GM15510 (cell line): Measurements from ENCODE around the gene TRABD2B.

Experiments used
- POLR2A ChIP-seq: IDR thresholded peaks from 3 replicates; pipeline ENCODE4 v1.6.1; 2011; ENCODE audit warnings: borderline replicate concordance; ENCODE audit not compliant: insufficient read length; ENCODE audit errors: extremely low read depth

The TRABD2B gene

DNA sequence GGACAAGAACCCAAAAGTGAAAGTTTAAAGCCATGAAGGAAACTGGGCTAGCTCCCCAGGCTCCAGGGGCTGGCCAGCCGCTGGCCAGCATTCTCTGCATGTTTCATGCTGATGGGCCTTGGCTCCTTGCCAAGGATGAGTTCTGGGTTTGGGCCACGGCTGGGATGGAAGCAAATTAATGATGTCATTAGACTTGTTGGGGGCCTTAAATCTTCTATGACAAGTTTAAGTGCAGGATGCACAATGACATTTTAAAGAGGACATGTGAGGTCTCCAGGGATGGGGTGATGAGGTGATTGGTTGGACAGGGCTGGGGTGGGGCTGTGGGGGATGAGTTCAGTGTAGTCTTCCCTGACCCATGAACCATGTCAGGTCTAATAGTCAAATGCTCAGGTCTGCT is 199.6 kb downstream of the TRABD2B start:
- no peak for TF ChIP-seq POLR2A

DNA sequence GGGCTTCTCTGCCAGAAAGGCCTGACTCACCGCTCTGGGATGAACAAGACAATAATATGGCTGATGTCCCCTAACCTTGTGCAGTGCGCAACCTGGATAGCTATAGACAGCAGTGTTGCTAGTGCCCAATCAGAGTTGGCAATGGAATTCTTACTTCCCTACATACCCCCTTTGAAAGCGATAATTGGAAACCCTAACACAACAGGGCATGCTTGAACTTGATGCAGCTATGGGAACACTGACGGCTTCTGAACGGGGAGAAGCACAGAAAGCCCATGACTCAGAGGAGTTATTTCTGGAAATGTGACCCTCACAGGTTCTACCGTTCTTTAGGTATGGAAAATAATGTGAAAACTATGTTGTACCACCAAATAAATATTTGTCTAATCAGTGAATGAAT is 200.6 kb downstream of the TRABD2B start:
- TF ChIP-seq POLR2A, result no peak

DNA sequence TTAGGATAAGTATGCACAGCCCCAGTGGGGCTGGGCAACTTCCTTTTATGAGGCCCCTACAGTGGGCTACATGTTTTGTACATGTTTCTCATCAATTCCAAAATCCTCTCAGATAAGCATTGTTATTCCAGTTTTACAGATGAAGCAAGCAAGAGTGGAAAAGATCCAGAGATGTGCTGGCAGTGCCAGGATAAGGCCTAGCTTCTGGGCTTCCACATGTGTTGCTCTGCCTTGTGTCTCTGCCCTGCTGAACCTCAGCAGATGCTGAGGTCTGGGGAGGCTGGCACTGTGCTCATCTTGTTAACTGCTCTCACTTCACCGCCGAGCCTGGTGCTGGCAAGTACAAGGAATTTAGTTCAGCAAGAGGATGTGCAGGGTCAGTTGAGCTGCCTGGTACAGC is 202.1 kb downstream of the TRABD2B start:
- TF ChIP-seq POLR2A, result no peak

DNA sequence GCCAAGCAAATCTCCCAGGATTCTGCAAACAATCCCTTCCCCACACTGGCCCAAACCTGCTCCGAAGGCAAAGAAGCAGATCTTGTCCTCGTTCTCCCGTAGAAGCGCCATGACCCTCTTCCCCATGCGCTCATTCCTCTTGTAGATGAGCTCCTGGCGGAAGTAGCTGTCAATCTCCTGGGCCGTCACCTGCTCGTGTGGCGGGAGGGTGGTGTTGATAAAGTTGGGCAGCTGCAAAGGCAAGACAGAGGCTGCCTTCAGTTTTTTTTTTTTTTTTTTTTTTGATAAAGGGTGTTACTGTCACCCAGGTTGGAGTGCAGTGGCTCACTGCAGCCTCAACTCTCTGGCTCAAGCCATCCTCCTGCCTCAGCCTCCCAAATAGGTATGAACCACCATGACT is 202.7 kb downstream of the TRABD2B start:
- no peak for TF ChIP-seq POLR2A

DNA sequence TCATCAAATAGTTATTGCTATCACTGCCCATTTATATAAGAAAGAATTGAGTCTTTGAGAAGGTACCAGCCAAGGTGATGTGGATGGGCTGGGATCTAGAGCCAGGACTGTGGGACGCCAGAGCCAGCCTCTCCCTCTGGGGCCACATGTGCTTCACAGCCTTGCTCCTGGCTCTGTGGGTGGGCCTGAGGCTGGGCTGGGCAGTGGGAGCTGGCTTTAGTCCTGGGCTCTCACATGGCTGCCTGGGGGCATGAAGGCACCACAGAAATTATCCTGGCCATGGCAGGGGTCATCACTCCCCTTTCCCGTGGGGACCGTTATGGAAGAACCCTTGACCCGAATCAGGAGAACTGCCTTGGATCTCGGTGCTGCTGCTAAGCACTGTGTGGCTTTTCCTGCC is 203.1 kb downstream of the TRABD2B start:
- no peak for TF ChIP-seq POLR2A

DNA sequence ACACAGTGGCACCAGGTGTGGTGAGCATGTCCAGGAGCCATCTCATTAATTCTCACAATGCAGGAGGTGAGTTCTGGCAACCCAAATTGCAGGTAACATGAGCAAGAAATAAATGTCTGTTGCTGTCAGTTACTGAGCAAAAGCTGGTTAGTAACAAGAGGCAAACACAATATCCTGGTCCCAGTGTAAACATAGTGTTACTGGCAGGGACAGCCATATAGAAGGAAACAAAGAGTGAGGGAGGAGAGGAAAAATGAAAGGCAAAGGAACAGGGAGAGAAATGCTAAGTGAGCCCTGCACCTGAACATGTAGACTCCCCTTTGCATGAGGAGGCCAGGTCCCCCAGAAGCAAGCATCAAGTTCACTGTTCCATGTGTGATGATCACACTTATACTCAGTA is 203.6 kb downstream of the TRABD2B start:
- no peak for TF ChIP-seq POLR2A

DNA sequence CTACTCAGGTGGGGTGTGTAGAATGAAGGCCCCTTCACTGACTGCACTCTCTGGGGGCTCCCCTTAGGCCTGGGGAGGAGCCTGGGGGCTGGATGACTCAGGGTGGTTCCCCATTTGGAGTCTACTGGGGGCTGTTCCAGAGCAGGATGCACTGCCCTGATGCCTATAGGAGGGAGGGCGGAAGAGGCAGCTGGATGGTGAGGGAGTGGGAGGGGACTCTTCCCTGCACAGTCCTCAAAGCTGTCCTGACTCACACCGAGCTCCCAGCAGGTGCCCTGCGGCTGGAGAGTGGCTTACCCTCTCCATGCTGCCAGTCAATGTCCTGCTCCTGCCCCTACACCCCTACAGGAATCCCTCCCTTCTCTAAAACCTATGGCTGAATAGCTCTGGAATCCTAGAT is 204.4 kb downstream of the TRABD2B start:
- no peak for TF ChIP-seq POLR2A

DNA sequence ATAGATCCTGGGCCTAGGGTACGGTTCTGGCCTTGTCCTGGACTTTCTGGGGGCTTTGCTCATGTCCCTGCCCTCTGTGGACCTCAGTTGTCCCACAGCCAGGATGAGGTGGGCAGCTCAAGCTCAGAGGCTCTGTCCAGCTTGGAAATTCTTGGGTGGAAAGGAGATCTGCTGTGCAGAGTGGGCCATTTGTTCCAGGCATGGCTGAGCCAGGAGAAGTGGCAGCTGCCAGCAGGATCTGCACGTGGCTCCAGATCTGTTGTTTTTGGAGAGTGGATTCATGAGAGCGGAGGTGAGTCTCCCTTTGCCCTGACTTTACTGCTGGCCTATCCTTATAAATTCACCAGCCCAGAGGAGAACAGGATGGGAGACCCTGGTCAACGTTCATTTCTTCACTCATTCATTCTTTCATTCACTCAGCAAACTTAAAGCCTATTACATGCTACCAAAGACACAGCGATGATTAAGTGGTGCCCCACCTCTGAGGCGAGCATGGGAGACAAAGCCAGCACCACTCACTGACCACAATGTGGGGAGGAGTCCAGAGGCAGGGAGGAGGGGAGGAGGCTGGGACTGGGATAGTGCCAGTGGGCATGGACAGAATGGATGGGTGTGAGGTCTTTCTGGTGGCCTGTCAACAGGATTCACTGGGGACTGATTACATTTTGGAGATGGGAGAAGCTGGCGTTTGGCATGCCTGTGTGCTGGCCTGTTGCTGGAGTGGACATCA is 205.1 kb downstream of the TRABD2B start:
- TF ChIP-seq POLR2A, result no peak

DNA sequence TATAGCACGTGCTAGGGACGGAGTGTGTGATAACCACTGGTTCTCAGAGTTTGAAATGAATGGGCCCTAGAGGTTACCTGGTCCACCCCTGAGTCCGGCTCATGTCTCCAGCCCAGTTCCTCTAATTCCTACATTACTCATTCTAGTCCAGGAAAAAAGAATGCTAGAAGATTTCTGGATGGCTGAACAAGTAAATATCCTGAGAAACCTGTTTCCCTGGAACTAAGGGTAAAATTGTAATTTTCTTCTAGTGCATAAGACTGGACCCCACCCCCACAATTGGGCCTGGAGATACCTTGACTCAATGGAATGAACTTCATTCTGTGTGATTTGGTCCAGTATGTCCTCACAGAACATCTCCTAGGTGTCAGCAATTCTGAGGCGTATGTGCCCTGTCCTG is 208.4 kb downstream of the TRABD2B start:
- no peak for TF ChIP-seq POLR2A

DNA sequence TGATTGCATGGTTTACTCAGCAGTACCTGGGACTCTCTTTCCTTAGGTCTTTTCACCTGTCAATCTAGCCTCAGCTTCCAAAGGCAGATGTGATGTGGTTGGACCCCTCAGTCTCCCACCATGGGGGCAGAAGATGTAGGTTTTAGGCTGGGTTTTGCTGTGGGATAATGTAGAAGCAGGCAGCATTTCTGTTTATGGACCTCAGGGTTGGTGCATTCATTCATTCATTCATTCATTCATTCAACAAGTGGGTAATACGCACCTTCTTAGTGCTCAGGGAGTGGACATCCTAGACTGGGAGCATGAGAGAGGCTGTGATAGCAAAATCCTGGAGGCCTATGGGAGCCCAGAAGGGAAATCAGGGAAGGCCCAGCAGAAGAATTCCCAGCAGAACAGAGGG is 209.6 kb downstream of the TRABD2B start:
- no peak for TF ChIP-seq POLR2A

DNA sequence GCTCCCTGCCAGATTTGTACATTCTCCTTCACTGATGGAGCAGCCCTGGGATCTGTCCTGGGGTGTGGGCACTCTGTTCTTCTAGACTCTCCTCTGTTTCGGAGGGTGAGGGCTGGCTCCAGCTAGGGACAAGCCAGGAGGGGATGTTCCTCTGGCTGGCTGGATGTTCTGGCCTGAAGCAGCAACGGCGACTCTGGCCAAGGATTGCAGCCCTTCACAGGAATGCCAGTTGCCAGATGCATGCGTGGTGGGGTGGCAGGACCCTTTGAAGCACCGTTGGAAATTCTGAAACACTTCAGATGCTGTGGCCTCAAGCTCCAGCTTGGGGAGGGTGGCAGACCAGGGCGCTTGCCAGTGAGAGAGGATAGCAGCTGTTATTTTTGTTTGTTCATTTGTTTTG is 210.9 kb downstream of the TRABD2B start:
- no peak for TF ChIP-seq POLR2A

DNA sequence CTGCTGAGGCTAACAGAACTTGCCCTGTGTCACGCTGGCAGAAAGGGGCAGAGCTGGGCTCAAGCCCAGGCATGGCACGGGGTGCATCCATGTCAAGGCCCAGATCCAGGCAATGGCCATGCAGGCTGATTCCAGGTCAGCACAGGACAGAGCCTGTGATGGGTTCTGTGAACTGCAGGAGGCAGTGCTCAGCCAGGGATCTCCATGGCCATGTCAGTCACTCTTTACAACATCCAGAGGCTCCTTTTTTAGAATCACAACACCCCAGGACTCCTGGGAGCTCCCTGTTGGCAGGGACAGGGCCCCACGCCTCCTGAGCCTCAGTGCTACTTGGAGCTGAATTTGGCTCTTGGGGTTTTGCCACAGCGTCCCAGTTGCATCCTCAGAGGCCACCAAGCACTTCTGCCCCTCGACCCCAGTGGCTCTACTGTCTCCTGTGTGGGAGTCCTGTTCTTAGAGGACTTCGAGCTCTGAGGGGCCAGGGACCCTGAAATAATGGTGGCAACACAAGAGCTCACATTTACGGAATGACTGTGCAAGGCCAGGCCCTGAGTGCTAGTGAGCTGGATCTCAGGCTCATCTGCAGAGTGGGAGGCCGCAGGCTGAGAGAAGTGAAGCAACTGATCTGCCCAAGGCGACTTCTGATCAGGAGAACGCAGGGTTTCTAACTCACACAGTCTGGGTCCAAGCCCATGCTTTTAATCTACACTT is 211.5 kb downstream of the TRABD2B start:
- no peak for TF ChIP-seq POLR2A

DNA sequence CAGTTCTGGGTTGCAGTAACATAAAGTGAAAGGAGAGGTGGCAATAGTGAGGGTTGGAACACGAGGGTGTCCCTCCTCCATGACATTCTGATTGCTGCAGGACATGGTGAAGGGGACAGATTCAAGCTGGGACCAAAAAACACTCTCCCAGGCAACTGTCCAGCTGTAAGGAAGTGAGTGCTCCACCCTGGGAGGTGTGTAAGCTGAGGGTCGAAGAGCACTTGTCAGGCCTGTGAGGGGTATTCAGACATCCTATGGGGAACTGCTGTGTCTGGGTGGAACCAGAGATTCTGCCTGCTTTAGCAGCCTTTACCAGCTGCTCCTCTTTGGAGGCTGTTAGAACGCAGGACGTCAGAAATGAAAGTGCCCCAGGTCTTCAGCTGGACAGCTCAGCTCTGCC is 212.1 kb downstream of the TRABD2B start:
- TF ChIP-seq POLR2A, result no peak

DNA sequence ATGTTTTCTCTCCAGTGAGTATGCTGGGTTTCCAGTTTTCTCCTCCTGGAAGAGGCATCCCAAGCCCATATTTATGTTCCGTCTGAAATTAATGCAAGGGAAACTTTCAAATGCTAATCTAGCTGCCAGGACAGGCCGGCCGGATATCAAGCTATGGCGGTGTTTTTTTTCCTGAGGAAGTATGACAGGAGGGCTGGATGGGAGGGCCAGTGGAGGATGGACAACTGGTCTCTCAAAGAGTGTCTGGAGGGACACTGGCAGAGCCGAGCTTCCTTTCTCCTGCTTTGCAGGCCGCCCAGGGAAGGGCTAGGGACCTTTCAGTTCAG is 212.7 kb downstream of the TRABD2B start:
- TF ChIP-seq POLR2A, result no peak

DNA sequence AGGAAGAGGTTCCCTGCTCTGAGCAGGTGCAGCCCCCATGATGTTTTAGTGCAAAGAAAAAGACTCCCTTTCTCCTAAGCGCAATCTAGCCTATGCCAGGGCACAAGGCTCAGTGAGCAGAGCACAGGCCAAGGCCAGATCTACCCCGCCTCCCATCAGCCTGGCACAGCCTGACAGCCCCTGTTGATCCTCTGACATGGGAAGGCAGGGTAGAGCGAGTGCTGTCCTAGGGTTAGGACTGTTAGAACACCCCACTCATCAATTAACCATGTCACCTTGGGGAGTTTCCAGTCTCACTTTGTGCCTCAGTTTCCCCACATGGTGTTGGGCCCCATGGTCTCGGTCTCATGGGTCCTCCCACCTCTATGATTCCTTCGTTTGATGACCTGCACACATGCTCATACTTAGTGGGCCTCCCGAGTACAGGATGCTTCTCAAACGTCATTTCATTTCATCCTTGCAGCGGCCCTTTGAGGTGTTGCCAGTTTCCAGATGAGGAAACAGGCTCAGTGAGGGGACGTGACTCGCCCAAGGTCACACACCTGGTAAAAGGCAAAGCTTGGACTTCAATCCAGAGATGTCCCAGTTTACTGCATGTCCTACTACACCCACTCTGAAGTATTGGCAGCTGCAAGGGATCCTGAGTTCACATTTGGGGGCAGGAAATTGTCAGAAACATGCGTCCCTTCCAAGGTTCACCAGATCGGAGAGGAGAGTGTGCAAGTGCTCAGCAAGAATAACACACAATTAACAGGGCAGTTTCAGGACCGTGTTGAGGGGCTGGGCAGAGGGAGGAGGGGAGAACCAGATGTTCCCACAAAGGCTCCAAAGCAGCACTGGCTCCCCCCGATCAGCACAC is 213.3 kb downstream of the TRABD2B start:
- TF ChIP-seq POLR2A, result no peak
